Measurements from ENCODE around the gene CCL28. TPM values are rescaled to one million over a fixed set of nuclear protein-coding genes. Genes with fewer than 3 reads are reported as not detected.

Gene CCL28
- total and polyA plus RNA-seq, 2 of the 13 experiments (the other 11 are each of a cell fraction or from before 2014, with no cell fraction given): 0.03 TPM; not detected in 1

DNA sequence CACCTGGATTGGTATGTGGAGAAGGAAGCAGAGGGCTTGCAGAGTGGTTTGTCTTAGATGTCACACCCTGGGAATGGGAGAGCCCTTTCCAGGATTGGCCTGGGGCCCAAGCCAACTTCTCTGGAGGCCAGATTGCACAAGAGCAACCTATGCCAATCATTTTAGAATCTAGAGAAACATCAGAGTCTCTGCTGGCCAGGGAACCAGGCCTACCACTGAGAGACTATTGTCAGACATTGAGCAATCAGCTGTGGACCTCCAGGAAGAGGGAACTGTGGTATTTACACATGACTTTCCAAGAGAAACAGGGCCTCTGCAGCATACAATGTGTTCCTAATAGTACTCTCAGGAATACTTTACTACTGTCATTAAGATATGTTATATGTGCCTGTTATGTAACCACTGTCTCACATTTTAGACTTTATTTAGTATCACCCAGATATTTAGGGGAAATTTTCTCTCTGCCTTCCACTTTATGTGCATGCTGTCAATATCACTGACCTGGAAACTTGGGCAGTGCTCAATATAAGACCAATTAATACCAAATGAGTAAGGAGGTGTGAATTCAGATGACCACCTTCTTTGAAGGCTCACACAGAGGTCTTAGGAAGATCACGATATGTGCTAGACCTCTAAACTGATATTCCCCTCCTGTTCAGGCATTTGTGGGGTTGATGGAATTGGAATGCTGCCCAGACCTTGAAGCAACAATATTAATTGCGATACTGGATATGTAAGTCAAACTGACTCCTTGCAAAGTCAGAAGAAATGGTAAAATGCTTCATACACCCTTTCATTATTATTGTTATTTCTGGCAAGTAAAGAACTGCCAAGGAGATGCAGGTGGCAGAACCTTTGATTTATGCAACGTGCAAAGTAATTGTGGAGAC is 20.5 kb upstream of the CCL28 start (continued):
- TF ChIP-seq, protein P1, sequence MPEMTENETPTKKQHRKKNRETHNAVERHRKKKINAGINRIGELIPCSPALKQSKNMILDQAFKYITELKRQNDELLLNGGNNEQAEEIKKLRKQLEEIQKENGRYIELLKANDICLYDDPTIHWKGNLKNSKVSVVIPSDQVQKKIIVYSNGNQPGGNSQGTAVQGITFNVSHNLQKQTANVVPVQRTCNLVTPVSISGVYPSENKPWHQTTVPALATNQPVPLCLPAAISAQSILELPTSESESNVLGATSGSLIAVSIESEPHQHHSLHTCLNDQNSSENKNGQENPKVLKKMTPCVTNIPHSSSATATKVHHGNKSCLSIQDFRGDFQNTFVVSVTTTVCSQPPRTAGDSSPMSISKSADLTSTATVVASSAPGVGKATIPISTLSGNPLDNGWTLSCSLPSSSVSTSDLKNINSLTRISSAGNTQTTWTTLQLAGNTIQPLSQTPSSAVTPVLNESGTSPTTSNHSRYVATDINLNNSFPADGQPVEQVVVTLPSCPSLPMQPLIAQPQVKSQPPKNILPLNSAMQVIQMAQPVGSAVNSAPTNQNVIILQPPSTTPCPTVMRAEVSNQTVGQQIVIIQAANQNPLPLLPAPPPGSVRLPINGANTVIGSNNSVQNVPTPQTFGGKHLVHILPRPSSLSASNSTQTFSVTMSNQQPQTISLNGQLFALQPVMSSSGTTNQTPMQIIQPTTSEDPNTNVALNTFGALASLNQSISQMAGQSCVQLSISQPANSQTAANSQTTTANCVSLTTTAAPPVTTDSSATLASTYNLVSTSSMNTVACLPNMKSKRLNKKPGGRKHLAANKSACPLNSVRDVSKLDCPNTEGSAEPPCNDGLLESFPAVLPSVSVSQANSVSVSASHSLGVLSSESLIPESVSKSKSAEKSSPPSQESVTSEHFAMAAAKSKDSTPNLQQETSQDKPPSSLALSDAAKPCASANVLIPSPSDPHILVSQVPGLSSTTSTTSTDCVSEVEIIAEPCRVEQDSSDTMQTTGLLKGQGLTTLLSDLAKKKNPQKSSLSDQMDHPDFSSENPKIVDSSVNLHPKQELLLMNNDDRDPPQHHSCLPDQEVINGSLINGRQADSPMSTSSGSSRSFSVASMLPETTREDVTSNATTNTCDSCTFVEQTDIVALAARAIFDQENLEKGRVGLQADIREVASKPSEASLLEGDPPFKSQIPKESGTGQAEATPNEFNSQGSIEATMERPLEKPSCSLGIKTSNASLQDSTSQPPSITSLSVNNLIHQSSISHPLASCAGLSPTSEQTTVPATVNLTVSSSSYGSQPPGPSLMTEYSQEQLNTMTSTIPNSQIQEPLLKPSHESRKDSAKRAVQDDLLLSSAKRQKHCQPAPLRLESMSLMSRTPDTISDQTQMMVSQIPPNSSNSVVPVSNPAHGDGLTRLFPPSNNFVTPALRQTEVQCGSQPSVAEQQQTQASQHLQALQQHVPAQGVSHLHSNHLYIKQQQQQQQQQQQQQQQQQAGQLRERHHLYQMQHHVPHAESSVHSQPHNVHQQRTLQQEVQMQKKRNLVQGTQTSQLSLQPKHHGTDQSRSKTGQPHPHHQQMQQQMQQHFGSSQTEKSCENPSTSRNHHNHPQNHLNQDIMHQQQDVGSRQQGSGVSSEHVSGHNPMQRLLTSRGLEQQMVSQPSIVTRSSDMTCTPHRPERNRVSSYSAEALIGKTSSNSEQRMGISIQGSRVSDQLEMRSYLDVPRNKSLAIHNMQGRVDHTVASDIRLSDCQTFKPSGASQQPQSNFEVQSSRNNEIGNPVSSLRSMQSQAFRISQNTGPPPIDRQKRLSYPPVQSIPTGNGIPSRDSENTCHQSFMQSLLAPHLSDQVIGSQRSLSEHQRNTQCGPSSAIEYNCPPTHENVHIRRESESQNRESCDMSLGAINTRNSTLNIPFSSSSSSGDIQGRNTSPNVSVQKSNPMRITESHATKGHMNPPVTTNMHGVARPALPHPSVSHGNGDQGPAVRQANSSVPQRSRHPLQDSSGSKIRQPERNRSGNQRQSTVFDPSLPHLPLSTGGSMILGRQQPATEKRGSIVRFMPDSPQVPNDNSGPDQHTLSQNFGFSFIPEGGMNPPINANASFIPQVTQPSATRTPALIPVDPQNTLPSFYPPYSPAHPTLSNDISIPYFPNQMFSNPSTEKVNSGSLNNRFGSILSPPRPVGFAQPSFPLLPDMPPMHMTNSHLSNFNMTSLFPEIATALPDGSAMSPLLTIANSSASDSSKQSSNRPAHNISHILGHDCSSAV (CRISPR knock-in tag; IDR thresholded peaks at IDR 0.05; ENCODE audit: borderline replicate concordance): no peak
- no peak for TF ChIP-seq MAFK (conservative IDR thresholded peaks at IDR 0.05 in 1 of 2, IDR thresholded peaks at IDR 0.05 in 1 of 2; ENCODE audit: low read length in 2 of 2)
- TF ChIP-seq, protein P2, sequence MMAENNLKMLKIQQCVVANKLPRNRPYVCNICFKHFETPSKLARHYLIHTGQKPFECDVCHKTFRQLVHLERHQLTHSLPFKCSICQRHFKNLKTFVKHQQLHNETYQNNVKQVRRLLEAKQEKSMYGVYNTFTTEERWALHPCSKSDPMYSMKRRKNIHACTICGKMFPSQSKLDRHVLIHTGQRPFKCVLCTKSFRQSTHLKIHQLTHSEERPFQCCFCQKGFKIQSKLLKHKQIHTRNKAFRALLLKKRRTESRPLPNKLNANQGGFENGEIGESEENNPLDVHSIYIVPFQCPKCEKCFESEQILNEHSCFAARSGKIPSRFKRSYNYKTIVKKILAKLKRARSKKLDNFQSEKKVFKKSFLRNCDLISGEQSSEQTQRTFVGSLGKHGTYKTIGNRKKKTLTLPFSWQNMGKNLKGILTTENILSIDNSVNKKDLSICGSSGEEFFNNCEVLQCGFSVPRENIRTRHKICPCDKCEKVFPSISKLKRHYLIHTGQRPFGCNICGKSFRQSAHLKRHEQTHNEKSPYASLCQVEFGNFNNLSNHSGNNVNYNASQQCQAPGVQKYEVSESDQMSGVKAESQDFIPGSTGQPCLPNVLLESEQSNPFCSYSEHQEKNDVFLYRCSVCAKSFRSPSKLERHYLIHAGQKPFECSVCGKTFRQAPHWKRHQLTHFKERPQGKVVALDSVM (CRISPR knock-in tag; IDR thresholded peaks at IDR 0.05): peak; percentile 56
- peak; percentile 70; the same call in 1 of the 2 replicates for TF ChIP-seq TOPORS (CRISPR knock-in tag; IDR thresholded peaks at IDR 0.05)
- TF ChIP-seq ZNF570 (CRISPR knock-in tag; IDR thresholded peaks at IDR 0.05; ENCODE audit: borderline replicate concordance): no peak
- TF ChIP-seq, protein P3, sequence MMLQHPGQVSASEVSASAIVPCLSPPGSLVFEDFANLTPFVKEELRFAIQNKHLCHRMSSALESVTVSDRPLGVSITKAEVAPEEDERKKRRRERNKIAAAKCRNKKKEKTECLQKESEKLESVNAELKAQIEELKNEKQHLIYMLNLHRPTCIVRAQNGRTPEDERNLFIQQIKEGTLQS (CRISPR knock-in tag; IDR thresholded peaks at IDR 0.05): 0 out of 2 replicates have a peak, but pooled peaks have one; percentile 19
- TF ChIP-seq ZNF616 (CRISPR knock-in tag; IDR thresholded peaks at IDR 0.05; ENCODE audit: low read depth): no peak
- TF ChIP-seq GABPB1 (CRISPR knock-in tag; IDR thresholded peaks at IDR 0.05): no peak; the same call in 1 of the 2 replicates
- TF ChIP-seq SSRP1 (CRISPR knock-in tag; IDR thresholded peaks at IDR 0.05): peak; percentile 50; the same call in 1 of the 2 replicates
- TF ChIP-seq MAFG (CRISPR knock-in tag; IDR thresholded peaks at IDR 0.05): no peak
- peak; percentile 97 for TF ChIP-seq DPF2 (CRISPR knock-in tag; IDR thresholded peaks at IDR 0.05; ENCODE audit: borderline replicate concordance, low read depth)
- TF ChIP-seq, protein P4, sequence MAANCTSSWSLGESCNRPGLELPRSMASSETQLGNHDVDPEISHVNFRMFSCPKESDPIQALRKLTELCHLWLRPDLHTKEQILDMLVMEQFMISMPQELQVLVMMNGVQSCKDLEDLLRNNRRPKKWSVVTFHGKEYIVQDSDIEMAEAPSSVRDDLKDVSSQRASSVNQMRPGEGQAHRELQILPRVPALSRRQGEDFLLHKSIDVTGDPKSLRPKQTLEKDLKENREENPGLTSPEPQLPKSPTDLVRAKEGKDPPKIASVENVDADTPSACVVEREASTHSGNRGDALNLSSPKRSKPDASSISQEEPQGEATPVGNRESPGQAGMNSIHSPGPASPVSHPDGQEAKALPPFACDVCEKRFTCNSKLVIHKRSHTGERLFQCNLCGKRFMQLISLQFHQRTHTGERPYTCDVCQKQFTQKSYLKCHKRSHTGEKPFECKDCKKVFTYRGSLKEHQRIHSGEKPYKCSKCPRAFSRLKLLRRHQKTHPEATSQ (CRISPR knock-in tag; IDR thresholded peaks at IDR 0.05; ENCODE audit: borderline replicate concordance): peak; percentile 96; the same call in 1 of the 2 replicates
- peak; percentile 67; the same call in 1 of the 2 replicates for TF ChIP-seq ZNF335 (CRISPR knock-in tag; IDR thresholded peaks at IDR 0.05)
- no peak for TF ChIP-seq ZFP37 (CRISPR knock-in tag; IDR thresholded peaks at IDR 0.05; ENCODE audit: borderline replicate concordance)
- TF ChIP-seq MZF1 (CRISPR knock-in tag; IDR thresholded peaks at IDR 0.05; ENCODE audit: borderline replicate concordance): no peak
- TF ChIP-seq ZNF333 (CRISPR knock-in tag; IDR thresholded peaks at IDR 0.05; ENCODE audit: borderline replicate concordance): no peak

All from HepG2 (cell line).